NB4 (cell line): ENCODE data around the gene C4B.
"Not testable (repeated sequence)": the region's sequence is repeated elsewhere in the genome, so short reads cannot be mapped to it uniquely, and the experiment has no call there.

Source experiments
- POLR2A ChIP-seq: IDR thresholded peaks from 2 replicates; pipeline ENCODE4 v1.6.1; 2011; ENCODE audit warnings: mild to moderate bottlenecking; ENCODE audit not compliant: insufficient read length; ENCODE audit errors: extremely low read depth
- TF ChIP-seq, protein P1 (sequence below): IDR thresholded peaks from 2 replicates; pipeline ENCODE4 v1.6.1; 2011; ENCODE audit warnings: low read depth, low read length

DNA sequence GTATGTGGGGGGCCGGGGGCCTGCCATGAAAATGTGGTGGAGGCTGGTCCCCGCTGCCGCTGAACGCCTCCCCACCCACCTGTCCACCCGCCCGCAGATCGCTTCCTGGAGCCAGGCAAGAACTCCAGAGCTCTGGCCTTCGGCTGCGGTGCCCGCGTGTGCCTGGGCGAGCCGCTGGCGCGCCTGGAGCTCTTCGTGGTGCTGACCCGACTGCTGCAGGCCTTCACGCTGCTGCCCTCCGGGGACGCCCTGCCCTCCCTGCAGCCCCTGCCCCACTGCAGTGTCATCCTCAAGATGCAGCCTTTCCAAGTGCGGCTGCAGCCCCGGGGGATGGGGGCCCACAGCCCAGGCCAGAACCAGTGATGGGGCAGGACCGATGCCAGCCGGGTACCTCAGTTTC is 6.6 kb upstream of the C4B start:
- TF ChIP-seq, protein P1, sequence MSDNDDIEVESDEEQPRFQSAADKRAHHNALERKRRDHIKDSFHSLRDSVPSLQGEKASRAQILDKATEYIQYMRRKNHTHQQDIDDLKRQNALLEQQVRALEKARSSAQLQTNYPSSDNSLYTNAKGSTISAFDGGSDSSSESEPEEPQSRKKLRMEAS = not testable (repeated sequence)
- not testable (repeated sequence) for TF ChIP-seq POLR2A
